Inflammatory macrophage treated with lipopolysaccharide for 4 hours (primary cell): ENCODE results near the gene FAM13B.
A peak's percentile ranks its signal among the peaks of the same experiment; 100 is the strongest.
"Not testable (repeated sequence)": the region's sequence is repeated elsewhere in the genome, so short reads cannot be mapped to it uniquely, and the experiment has no call there.

Experiments
- DNase-seq: peaks from one replicate; pipeline ENCODE4 v3.0.0-alpha.2; 2020

Gene FAM13B

DNA sequence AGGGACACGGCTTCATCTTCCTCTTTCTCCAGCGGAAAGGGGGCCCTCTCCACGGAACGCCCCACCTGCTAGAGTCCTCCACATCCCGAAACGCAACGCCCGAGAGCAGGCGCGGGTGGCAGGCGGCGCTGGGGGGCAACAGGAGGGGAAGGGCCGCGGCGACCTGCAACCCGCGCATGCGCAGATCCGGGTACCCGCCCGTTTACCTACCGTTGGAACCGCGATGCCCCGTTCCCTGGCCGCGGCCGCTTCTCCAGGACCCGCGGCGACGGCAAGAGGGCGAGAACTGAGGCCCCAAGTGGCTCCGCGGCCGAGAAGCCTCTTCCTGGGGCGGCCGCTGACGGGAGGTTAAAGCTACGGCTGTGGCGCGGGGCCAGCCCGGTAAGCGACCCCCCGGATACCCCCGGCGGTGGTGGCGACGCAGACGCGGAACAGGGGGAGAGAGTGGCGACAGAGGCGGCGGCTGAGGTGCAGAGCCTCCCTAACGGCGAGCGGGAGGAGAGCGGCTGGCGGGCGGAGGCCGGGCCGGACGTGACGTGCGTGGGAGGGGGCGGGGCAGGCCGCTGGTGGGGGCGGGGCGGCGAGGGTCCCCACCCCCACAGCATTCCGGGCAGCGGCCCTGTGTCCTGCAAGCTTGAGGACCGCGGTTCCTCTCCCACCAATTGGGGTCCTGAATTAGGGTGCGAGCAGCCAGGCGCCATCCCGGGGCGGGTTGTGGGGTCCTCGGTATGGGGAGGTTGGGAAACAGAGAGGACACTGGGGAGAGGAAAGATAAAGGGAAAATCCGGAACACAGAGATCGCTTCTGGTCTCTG lies at the start of gene FAM13B:
TSS of gene FAM13B (minus strand) at position 508 of the 814 bp plus-strand sequence. CDS start 13,968 bp downstream, outside the sequence.
- DNase-seq = peak; percentile 79

DNA sequence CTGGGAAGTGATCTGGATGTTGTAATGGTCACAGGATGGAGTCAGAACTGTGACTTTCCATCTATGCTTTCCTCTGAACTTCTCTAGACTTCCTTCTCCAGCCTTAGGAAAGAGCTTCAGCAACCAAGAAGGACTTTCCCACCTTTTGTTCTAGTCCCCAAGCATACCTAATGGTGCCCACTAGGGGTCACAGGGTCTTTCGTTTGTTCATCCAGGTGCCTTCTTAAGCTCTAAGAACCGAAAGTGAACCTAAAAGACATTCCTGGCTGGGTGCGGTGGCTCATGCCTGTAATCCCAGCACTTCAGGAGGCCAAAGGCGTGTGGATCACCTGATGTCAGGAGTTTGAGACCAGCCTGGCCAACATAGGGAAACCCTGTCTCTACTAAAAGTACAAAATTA lies 49.2 kb upstream of the FAM13B start:
- DNase-seq = no peak

DNA sequence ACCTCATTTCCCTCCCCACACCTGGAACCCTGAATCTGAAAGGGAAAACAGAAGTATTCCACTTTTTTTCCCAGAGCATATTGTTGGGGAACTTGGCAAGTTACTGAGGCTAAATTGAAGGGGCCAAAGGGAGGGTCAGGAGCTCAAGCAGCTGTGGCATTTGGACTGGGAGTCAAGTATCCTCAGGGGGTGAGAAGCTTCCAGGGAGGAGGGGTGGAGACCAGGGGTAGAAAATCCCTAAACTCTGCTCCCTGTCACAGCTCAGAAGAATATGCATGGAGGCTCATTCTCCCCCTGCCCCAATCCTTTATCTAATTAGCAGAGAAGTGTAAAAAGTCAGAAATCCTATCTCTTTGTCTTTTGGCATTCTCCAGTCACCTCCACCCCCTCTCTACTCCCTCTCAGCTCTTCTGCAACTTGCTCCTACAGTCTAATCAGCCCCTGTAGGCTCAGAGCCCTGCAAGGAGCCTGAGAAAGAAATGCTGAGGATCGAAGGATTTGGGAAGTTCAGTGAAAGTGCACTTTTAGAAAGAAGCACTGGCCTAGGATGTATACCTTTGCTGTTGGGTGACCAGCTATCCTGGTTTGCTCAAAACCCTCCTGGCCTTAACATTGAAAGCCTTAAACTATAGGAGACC lies 45.2 kb upstream of the FAM13B start:
- DNase-seq = no peak

DNA sequence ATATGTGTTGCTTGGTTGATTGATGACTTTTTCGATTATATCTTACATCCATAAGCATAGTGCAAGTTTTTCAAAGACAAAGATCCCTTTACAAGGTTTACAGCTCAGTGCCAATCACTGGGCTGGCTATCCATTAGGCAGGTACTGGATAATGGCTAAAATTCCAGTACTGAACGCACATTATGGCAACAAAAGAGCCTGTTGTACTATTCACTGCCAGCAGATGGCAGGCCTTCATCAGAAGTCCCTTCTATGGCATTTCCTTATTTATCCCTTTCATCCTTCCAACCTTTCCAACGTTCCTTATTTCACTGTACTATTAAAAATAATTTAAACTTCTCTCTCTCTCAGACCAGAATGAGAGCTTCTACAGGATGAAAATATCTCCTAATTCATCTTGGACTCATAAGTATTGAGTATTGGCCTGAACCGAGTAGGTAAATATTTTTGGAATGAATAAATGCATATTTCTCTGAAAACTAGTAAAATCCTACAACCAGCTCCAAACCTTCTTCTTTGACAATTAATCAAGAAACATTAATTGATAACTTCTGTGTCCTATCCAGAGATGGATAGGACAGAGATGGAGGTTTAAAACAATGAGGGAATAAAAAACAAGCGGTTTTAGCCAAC lies 44.3 kb upstream of the FAM13B start:
- peak; percentile 58 for DNase-seq

DNA sequence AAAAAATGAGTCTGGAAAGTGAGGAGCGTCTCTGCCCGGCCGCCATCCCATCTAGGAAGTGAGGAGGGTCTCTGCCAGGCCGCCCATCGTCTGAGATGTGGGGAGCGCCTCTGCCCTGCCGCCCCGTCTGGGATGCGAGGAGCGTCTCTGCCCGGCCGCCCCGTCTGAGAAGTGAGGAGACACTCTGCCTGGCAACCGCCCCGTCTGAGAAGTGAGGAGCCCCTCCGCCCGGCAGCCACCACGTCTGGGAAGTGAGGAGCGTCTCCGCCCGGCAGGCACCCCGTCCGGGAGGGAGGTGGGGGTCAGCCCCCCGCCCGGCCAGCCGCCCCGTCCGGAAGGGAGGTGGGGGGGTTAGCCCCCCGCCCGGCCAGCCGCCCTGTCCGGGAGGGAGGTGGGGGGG lies 37.1 kb upstream of the FAM13B start:
- not testable (repeated sequence) for DNase-seq

DNA sequence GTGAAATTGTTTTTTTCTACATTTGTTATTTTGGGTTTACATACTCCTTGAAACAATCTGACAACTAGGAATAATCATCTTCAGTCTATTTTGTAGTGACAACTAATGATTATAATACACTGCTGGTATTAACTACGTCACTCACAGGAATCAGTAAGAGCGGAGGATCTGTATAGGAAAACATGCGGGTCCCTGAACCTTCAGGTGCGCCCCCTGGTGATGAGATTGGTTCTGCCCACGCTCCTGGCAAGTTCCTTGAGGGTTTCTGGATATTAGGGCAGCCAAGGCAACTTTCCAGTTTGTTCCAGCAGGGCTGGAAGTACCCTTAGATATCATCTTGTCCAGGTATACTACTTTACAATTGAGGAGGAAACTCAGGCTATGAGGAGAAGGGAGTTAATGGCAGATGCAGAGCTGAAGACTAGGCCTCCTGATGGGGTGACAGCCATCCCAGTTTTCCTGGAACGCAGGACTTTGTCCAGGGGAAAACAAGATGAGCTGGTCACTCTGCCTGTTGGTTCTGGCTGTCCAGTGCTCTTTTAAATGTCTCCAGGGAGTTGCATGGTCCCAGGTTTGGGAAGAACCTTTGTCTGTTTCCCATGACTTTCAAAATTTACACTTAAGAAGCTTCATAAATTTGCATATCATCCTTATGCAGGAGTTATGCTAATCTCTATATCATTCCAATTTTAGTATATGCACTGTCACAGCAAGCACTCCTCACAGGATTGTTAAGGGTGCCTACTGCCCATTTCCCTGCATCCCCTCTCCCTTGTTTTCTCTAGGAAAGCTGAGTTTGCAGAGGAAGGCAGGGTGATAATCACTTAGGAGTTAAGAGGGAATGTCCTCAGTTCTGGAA lies 36.1 kb upstream of the FAM13B start:
- DNase-seq = peak; percentile 70

DNA sequence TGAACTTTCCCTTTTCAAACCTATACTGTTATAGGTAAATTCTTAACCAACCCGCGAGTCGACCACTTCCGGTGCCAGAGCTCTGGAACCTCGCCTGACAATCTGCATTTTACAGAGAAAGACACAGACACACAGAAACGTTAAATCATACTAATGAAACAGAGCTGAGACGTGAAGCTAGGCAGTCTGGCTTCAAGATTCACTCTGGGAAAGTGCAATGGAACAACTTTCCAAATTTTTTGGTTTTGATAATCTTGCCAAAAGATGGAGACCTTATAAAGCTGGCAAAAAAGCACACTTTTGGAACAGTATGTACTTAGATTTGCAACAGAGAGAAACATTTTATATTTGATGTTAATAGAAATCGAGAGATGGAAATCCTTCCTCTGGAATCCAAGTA lies 35.1 kb upstream of the FAM13B start:
- no peak for DNase-seq

DNA sequence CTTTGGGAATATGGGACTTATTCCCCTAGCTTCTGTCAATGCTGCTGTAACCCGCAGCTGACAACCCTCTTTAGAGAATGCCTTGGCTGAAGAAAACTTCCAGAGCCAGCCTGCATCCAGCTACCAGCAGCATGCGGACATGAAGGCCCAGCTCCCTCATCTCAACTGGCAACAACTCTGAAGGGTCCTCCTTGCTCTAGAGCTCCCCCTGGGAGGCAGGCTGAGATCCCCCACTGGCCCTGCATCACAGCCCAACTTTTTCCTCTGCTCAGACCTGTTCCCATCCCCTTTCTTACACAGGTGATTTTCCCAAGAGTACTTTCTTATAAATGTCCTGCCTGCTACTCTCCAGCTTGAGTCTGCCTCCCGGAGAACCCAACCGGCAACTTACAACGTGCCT lies 32.2 kb upstream of the FAM13B start:
- DNase-seq = no peak

DNA sequence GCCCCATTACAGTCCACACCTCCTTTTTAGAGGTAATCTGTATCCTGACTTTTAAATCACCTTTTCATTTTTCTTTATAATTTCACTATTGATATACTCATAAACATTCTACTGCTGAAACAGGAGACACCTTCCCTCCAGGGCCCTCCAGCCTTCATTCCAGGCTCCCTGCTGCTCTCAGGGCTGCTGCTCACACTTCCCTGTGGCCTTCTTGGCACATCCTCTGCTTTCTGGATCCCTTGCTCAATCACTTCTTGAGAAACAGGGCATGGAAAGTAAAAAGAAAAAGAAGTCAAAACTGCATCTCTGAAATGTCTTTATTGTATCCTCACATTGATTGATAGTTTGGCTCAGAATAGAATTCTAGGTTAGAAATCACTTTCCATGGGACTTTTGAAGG lies 31.6 kb upstream of the FAM13B start:
- DNase-seq = no peak

DNA sequence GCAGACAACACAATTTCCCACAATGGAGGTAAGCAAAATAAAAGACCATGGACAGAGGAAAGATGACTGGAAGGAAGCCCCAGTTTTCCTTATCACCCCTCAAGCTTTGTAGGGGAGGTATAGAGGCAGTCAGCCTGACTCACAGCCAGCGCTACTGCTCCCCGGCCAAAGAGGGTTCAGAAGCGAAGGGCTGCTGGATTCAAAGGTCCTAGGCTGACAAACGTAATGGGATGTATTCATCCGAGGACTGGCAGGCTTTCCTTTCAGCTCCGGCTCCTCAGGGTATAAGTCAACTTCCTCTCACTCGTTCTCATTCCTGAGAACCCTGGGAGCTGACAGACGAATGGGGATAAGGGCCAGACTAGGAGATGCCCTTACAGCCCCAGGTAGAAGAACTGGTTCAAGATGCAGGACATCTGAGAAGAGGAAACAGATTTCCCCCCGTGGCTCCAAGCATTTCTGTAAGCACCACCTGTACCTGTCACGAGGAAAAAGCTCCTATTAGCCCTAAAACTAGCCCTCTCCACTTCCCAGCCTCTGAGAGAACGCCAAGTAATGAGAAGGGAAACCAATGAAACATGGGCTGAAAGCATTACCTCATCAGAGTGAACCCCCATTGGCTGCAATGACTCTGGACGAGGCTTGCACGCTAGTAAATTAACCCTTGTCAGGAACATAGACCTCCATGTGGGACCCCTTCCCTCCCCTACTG lies 22.1 kb upstream of the FAM13B start:
- no peak for DNase-seq

DNA sequence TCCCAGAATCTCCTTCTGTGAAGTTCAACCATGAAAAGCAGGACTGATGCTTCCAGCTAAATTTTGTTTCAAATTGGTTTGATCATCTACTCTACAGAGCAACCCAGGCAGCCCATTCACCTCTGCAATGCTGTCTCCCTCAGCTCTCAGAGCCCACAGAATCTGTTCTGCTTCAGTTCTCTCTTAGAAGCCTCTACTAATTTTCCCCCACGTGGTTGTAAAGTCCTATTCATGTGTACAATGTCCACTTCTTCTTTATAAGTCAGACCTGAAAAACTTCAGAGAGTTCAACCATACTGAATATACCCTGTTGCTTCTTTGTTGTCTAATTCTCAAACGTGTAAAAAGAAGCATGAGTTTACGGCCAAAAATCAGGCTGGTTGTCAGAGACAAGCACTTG lies 21.3 kb upstream of the FAM13B start:
- DNase-seq = no peak

DNA sequence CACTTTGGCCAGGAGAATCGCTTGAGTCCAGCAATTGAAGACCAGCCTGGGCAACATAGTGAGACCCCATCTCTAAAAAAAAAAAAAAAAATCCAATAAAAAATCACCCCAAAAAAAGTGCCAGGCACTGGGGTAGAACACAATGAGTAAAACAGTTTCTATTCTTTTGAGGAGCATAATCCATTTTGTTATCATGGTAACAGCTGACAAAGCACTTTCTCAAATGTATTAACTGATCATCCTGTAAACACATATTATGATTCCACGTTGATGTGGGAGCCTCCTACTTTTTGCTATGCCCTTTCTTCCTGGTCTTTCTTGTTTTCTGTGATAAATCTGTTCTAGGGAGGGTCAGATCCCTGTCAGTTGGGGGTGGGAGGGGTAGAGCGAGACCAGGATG lies 20.7 kb upstream of the FAM13B start:
- no peak for DNase-seq

DNA sequence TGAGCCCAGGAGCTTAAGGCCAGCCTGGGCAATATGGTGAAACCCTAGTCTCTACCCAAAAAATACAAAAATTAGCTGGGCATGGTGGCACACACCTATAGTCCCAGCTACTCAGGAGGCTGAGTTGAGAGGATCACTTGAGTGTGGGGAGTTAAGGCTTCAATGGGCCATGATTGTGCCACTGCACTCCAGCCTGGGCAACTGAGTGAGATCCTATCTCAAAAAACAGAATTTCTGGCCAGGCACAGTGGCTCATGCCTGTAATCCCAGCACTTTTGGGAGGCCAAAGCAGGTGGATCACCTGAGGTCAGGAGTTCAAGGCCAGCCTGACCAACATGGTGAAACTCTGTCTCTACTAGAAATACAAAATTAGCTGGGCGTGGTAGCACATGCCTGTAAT lies 19.8 kb upstream of the FAM13B start:
- not testable (repeated sequence) for DNase-seq

DNA sequence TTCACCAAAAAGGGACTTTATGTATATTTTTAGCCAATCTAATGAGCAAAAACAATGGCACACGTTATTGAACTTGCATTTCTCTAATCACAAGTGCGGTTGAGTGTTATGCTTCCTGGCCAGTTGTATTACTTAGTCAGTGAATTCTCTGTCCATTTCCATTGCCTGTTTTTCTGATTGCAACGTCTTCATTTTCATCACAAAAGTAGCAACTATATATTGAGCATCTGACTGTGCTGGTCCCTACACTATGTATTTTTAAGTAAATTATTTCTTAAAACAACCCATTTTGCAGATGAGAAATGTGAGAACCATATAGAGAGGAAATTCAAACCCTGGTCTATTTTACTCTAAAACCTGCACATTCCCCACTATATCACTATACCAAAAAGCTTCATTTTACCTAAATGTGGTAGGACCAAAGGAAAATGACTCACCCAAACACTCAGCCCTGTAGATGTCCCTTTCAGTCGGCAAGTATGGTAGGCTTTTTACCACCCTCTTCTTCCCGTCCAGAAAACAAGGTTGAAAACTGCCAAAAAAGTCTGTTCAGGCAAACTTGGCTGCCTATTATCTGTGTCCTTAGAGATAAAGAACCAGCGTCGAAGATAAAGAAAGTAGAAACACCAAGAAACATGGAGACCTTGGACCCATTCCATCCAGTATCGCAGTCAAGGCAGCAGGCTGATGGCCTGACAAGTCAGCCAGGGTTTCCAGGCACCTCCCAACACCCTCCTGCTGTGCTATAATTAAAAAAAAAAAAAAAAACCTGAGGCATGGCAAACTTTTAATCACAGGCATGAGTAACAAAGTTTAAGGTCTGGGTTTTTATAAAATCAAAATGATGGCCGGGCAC lies 18.8 kb upstream of the FAM13B start:
- DNase-seq = no peak

DNA sequence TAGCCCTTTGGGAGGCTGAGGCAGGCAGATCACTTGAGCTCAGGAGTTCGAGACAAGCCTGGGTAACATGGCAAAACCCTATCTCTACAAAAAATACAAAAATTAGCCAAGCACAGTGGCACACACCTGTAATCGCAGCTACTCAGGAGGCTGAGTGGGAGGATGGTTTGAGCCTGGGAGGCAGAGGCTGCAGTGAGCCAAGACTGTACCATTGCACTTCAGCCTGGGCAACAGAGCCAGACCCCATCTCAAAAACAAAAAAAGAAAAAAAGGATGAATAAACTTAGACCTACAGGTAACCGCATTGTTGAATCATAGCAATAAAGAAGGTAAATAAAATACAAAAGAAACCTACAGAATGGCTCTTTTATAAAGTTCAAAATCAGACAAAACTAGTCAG lies 12.4 kb upstream of the FAM13B start:
- DNase-seq = not testable (repeated sequence)

DNA sequence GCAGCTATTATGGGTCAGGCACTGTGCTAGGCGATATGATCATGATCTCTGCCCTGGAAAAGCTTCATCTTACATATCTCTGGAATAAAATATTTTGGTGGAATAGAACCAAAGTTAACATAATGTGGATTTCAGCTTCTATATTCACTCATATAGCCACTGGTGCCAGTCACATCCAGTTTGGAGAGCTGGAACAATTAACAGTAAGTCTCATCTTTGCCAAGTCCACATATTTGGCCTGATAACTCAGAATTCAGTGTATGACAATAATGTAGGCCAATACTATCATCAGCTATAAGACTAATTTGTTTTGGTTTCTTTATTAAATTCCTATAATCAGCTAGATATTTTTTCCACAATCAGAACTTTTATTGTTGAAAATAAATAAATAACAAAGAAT lies 5.9 kb upstream of the FAM13B start:
- DNase-seq = no peak

DNA sequence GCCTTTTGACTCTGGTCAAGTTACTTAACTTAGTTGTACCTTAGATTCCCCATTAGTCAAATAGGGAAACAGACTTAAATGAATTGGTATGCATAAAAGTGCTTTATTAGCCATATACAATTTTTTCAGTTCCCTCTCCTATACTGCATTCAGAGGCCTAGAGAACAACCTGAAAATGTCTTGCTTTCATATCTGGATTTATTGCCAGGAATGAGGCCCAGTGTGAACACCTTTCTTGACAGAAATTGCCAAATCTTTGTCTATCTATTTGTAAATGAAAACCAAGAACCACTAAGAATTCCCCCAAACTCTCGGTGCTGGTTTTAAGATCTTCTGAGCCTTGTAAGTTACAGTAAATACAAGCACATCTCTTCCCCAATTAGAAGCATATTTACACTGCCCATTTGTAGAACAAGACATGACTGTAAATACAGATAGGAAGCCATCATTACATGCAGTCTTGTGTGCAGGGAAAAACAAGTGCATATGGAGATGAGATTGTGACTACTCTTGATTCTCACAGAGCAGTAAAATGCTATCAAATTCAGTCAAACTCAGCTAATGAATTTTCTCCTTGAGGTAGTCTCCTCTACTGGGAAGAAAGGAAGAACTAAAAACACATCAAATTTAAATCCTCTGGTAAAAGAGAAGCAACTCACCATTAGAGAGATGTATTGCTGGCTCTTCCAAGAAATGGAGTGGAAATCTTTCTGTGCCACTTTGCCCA lies 5.2 kb upstream of the FAM13B start:
- DNase-seq = no peak

DNA sequence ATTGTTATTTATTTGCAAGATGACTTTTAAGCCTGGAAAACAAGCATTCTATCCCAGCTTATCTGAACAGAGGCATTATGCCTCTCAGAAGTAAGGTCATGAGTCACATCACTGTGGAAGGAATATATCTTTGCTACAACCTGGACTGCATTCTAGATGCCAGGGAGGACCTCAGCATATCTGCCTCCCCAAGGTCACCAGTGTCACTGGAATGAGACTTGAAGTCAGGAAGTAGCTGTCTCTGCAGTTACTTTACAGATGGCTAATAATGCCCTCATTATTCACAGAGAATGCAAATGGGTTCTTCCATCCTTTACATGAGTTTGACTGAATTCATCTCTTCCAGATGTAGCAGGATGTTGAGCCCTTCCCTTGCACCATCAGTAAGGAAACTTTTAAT lies 4.4 kb upstream of the FAM13B start:
- no peak for DNase-seq

DNA sequence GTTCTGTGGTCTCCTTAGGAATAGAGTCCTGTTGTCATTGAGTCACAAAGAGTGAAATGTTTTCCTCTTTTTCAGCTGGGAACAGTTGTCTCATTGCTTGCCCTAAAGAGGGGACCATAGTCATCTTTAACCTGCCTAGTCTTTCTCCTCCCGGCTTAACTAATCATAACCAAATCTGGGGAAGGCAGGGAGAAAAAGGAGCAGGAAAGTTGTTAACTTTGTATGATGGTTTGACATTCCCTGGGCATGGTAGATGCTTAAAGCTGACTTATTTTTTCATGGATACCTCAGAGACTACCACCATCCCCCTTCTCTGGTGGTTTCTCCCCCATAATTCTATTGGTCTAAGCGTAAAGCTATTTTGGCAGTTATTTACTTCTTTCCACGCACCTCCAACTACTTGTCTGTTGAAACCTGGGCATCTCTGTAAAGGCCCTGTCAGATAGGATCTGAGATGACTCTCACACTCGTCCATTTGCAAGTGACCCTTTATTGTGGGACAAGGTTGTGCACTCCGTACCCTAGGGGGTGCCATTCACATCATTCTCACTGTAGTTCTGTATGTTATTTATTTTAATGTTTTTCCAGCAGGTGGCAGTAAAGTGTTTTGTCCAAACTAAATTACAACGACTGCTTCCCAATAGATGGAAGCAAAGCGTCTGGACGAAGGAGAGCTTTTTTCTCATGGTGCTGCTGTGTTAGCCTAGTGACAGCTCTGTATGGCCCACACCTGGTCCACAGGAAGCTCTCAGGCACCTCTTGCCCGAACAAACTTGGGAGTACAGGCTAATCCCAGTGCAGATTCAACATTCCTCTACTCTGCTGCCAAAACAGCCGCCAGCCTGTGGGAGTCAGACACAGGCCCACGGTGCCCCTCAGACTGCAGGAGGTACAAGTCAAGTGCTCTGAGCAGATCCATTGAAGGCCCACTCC lies 3.0 kb upstream of the FAM13B start:
- DNase-seq = peak; percentile 87

DNA sequence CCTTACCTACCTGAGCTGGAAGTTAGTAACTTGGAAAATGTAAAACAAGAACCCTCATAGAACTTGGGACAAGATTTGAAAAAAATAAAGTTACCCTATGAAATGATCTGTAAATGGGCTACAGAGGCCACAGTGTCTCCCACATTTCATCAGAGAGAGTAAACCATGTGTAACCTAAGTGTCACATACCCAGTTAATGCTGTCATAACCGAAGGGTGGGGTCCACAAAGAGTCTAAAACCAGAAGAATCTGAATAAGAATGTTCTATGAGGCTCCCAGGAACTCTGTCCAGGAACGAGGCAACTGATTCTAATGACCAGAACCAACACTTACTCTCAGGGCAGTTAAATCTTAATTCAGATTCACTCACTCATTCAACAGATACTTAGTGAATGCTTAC lies 1.0 kb upstream of the FAM13B start:
- DNase-seq = peak; percentile 10
